Measurements from ENCODE around the gene ACTG2.

GRCh38 chr2:73888388-73888787, 4.4 kb upstream of the ACTG2 start:
- no peak for TF ChIP-seq CTCF (IDR thresholded peaks at IDR 0.05; ENCODE audit: low read length)
- TF ChIP-seq EZH2 (optimal IDR thresholded peaks at IDR 0.05; ENCODE audit: low read depth, low read length): no peak
- TF ChIP-seq EZH2phosphoT487 (IDR thresholded peaks at IDR 0.05; ENCODE audit: low read length): no peak

Data from MM.1S (cell line).